ENCODE data around the gene NAT8L. TPM values are rescaled to one million over a fixed set of nuclear protein-coding genes. Genes with fewer than 3 reads are reported as not detected.

NAT8L gene
- total RNA-seq, 1 experiment from 2014 or later: 16.6 TPM

DNA sequence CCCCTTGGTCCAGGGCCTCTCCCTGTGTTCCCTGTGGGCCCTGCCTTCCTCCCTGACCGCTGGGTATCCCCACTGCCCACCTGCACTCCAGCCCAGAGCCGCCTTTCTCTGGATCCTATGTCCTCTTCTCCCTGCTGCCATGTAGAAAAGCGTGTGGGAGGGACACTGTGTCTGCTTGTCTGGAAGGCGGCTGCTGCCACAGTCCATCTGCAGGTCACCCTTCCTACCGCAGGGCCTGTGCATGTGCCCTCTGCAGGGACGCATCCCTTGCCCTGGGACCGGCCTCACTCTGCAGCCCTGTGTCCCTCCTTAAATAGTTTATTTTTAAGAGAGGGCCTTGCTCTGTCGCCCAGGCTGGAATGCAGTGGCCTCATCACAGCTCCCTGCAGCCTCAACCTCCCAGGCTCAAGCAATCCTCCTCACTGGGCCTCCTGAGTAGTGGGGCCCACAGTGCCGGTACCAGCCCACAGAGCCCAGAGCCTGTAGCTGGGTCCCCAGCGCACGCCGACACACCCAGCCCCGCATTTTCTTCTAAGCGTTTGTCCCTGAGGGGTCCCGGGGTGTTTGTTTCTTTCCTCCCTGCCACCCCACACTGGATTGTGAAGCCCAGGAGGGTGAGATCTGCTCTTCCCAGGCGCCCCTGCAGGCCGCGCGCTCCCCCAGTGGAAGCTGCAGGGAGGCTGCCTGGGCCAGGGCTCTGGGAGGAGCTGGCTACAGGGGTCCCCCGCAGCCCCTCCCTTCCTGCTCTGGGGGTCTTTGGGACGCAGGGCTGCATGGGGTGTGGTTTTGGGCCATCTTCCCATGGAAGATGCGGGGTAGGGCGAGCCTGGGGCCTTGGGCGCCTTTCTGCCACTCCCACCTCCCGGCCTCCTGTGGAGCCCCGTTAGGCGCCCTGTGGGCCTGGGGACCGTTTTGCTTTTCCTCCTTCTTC lies 12.8 kb upstream of the NAT8L start:
- no peak for TF ChIP-seq TCF7L2 (IDR thresholded peaks at IDR 0.05; ENCODE audit: low read depth, low read length)
- TF ChIP-seq SIN3A (IDR thresholded peaks at IDR 0.05; ENCODE audit: borderline replicate concordance, insufficient read depth, low read depth, low read length): no peak
- no peak for TF ChIP-seq POLR2AphosphoS5 (IDR thresholded peaks at IDR 0.05; ENCODE audit: low read depth, low read length)
- no peaks in the 10 kb centered on the region; the same call in 1 of the 2 replicates for H3K4me1 ChIP-seq (ENCODE audit: control insufficient read depth, insufficient read depth, low read length)
- H3K27me3 ChIP-seq (ENCODE audit: control insufficient read depth, insufficient read depth, low read length): no peaks in the 10 kb centered on the region
- ChIA-PET POLR2A (no interaction called here), CTCF (no interaction called here)
- no peak overlapping the region for H3K27ac ChIP-seq (ENCODE audit: low read length)
- in situ Hi-C loops (cut with HindIII; ENCODE audit: low pct_unique_long_range_greater_than_20kb, low sequenced_read_pairs): no loop called here
- no TSS peak for BruUV-seq (replicated peaks)
- H3K9me3 ChIP-seq (ENCODE audit: control insufficient read depth, insufficient read depth, low read depth, low read length): no peaks in the 10 kb centered on the region
- H3K36me3 ChIP-seq (ENCODE audit: control insufficient read depth, insufficient read depth, low read length): no peaks in the 10 kb centered on the region
- intact Hi-C loops (cut with micrococcal nuclease; ENCODE audit: unreplicated experiment): no loop called here
- no peak for DNase-seq (ENCODE audit: low read depth, low spot score)
- no peak overlapping the region for H3K4me3 ChIP-seq (ENCODE audit: low read depth in 2 of 2, low read length in 2 of 2)
- ATAC-seq: peak; percentile 16; the same call in 1 of the 2 replicates

DNA sequence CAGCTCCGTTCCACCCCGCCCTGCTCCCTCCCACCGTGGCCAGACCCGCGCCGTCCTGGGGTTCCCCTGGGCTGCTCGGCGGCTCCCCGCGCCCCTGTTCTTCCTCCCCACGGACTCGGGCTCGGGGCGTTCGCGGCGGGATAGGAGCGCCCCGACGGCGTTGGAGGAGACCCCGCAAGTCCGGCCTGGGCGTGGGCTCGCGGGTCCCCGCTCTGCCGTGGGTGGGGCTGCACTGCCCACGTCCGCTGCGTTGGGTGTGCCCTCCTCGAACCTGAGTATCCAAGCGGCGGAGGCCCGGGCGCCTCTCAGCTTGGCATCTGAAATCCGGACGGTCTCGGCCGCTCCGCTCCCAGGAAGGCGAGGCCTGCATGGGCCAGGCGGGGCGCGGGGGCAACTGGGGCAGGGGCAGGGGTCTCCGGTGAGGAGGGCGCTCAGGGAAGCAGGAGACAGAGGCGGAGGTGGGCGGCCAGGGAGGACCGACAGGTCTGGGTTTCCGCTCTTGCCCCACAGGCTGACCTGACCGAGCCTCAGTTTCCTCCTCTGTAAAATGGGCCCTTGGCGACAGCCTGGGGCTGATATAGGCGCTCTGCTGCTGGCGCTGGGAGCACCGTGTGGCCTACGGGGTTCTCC lies 12.0 kb upstream of the NAT8L start:
- Histone ChIP-seq H3K4me3 (ENCODE audit: low read depth in 2 of 2, low read length in 2 of 2) (no peak overlapping the region), H3K4me1 (ENCODE audit: control insufficient read depth, insufficient read depth, low read length) (no peaks in the 10 kb centered on the region; the same call in 1 of the 2 replicates), H3K27me3 (ENCODE audit: control insufficient read depth, insufficient read depth, low read length) (no peaks in the 10 kb centered on the region), H3K27ac (ENCODE audit: low read length) (no peak overlapping the region), H3K9me3 (ENCODE audit: control insufficient read depth, insufficient read depth, low read depth, low read length) (no peaks in the 10 kb centered on the region), H3K36me3 (ENCODE audit: control insufficient read depth, insufficient read depth, low read length) (no peaks in the 10 kb centered on the region)
- intact Hi-C loops (cut with micrococcal nuclease; ENCODE audit: unreplicated experiment) (no loop called here), in situ Hi-C loops (cut with HindIII; ENCODE audit: low pct_unique_long_range_greater_than_20kb, low sequenced_read_pairs) (no loop called here)
- ChIA-PET CTCF (no interaction called here), POLR2A (no interaction called here)
- TF ChIP-seq, protein P1, sequence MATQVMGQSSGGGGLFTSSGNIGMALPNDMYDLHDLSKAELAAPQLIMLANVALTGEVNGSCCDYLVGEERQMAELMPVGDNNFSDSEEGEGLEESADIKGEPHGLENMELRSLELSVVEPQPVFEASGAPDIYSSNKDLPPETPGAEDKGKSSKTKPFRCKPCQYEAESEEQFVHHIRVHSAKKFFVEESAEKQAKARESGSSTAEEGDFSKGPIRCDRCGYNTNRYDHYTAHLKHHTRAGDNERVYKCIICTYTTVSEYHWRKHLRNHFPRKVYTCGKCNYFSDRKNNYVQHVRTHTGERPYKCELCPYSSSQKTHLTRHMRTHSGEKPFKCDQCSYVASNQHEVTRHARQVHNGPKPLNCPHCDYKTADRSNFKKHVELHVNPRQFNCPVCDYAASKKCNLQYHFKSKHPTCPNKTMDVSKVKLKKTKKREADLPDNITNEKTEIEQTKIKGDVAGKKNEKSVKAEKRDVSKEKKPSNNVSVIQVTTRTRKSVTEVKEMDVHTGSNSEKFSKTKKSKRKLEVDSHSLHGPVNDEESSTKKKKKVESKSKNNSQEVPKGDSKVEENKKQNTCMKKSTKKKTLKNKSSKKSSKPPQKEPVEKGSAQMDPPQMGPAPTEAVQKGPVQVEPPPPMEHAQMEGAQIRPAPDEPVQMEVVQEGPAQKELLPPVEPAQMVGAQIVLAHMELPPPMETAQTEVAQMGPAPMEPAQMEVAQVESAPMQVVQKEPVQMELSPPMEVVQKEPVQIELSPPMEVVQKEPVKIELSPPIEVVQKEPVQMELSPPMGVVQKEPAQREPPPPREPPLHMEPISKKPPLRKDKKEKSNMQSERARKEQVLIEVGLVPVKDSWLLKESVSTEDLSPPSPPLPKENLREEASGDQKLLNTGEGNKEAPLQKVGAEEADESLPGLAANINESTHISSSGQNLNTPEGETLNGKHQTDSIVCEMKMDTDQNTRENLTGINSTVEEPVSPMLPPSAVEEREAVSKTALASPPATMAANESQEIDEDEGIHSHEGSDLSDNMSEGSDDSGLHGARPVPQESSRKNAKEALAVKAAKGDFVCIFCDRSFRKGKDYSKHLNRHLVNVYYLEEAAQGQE (IDR thresholded peaks at IDR 0.05; ENCODE audit: insufficient read depth in 1 of 2, low read depth in 2 of 2, low read length in 1 of 2): no peak
- TF ChIP-seq SIN3A (IDR thresholded peaks at IDR 0.05; ENCODE audit: borderline replicate concordance, insufficient read depth, low read depth, low read length) (no peak), POLR2AphosphoS5 (IDR thresholded peaks at IDR 0.05; ENCODE audit: low read depth, low read length) (no peak)
- BruUV-seq (replicated peaks): no TSS peak
- DNase-seq (ENCODE audit: low read depth, low spot score) (no peak), ATAC-seq (no peak)

DNA sequence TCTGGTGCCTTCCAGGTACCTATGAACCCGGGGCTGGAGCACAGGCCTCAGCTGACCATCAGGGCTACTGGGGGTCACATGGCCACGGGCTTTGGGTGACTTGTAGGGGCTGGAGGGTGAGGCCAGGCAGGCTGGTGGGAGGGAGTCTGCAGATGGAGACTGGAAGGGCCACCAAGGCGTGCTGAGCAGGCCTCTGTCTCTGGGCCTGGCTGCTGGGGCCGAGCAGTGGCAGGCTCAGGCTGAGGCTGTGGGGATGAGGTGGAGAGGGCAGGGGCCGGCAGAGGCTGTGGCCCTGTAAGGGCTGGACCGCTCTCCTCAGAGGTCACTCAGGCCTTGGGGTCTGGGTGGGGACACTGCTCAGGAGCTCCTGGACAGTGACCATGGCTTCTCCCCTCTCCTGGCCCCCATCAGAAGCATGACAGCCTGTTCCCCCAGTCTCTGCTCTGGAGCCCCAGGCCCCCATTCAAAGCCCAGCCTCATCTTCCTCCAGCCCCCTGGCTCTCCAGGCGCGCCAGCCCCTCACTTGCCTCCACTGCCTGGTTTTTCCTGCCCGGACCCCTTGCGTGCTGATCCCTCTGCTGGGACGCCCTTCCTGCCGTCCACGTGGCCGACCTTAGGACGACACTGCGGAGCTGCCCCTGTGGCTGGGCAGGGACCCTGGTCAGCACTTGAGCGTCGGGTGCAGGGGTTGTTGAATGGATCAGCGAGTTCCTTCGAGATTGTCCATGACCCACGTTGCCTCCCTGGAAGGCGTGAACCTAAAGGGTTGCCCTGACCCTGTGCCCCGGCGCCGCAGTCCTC lies 11.1 kb upstream of the NAT8L start:
- ChIA-PET CTCF (no interaction called here), POLR2A (no interaction called here)
- intact Hi-C loops (cut with micrococcal nuclease; ENCODE audit: unreplicated experiment): no loop called here
- Histone ChIP-seq H3K9me3 (ENCODE audit: control insufficient read depth, insufficient read depth, low read depth, low read length) (no peaks in the 10 kb centered on the region), H3K36me3 (ENCODE audit: control insufficient read depth, insufficient read depth, low read length) (no peaks in the 10 kb centered on the region), H3K4me3 (ENCODE audit: low read depth in 2 of 2, low read length in 2 of 2) (no peak overlapping the region), H3K27ac (ENCODE audit: low read length) (no peak overlapping the region), H3K4me1 (ENCODE audit: control insufficient read depth, insufficient read depth, low read length) (no peaks in the 10 kb centered on the region; the same call in 1 of the 2 replicates), H3K27me3 (ENCODE audit: control insufficient read depth, insufficient read depth, low read length) (no peaks in the 10 kb centered on the region)
- ATAC-seq: no peak
- in situ Hi-C loops (cut with HindIII; ENCODE audit: low pct_unique_long_range_greater_than_20kb, low sequenced_read_pairs): no loop called here
- DNase-seq (ENCODE audit: low read depth, low spot score): no peak
- TF ChIP-seq SIN3A (IDR thresholded peaks at IDR 0.05; ENCODE audit: borderline replicate concordance, insufficient read depth, low read depth, low read length) (no peak), POLR2AphosphoS5 (IDR thresholded peaks at IDR 0.05; ENCODE audit: low read depth, low read length) (no peak), TCF7L2 (IDR thresholded peaks at IDR 0.05; ENCODE audit: low read depth, low read length) (no peak)
- TF ChIP-seq, protein P1 (IDR thresholded peaks at IDR 0.05; ENCODE audit: insufficient read depth in 1 of 2, low read depth in 2 of 2, low read length in 1 of 2): no peak
- TF ChIP-seq, protein P2, sequence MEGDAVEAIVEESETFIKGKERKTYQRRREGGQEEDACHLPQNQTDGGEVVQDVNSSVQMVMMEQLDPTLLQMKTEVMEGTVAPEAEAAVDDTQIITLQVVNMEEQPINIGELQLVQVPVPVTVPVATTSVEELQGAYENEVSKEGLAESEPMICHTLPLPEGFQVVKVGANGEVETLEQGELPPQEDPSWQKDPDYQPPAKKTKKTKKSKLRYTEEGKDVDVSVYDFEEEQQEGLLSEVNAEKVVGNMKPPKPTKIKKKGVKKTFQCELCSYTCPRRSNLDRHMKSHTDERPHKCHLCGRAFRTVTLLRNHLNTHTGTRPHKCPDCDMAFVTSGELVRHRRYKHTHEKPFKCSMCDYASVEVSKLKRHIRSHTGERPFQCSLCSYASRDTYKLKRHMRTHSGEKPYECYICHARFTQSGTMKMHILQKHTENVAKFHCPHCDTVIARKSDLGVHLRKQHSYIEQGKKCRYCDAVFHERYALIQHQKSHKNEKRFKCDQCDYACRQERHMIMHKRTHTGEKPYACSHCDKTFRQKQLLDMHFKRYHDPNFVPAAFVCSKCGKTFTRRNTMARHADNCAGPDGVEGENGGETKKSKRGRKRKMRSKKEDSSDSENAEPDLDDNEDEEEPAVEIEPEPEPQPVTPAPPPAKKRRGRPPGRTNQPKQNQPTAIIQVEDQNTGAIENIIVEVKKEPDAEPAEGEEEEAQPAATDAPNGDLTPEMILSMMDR (IDR thresholded peaks at IDR 0.05): no peak
- BruUV-seq (replicated peaks): no TSS peak

All from Panc1 (cell line).